ENCODE data around the gene ICA1.

DNA sequence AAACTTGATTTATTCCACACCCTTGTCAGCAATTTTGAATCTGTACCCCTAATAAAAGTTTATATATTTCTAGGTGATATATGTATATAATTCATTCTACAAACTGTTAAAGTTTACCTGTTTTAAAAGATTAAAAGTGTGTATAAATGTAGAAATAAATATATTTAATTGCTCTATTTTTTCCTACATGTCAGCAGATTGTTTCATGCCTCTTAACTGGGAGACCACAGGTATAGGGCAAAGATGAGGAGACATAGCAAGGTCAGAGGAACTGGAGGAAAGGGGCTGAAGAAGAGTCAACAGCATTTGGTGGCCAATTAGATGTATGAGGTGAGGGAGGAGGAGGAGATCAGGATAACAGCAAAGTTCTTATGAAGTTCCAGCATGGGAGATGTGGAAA, 183.5 kb downstream of the ICA1 start:
- TF ChIP-seq CTCF (IDR thresholded peaks at IDR 0.05) (no peak), POLR2A (IDR thresholded peaks at IDR 0.05) (no peak), POLR2AphosphoS5 (IDR thresholded peaks at IDR 0.05) (no peak)

Measured in stomach (tissue), 4 donors.